Measurements from ENCODE around the gene GPR149. TPM values are rescaled to one million over a fixed set of nuclear protein-coding genes. Genes with fewer than 3 reads are reported as not detected.

GPR149 gene
- total and polyA plus RNA-seq, 2 of the 8 experiments (the other 6 are each of a cell fraction or from before 2014, with no cell fraction given), result not detected

- TF ChIP-seq, protein P1, sequence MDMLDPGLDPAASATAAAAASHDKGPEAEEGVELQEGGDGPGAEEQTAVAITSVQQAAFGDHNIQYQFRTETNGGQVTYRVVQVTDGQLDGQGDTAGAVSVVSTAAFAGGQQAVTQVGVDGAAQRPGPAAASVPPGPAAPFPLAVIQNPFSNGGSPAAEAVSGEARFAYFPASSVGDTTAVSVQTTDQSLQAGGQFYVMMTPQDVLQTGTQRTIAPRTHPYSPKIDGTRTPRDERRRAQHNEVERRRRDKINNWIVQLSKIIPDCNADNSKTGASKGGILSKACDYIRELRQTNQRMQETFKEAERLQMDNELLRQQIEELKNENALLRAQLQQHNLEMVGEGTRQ (IDR thresholded peaks at IDR 0.05; ENCODE audit: low read length), result no peak
- no peak for TF ChIP-seq FOSL1 (IDR thresholded peaks at IDR 0.05; ENCODE audit: insufficient read depth, low read depth, low read length)
- no peak for TF ChIP-seq ASH2L (IDR thresholded peaks at IDR 0.05; ENCODE audit: low read length)
- TF ChIP-seq TBP (IDR thresholded peaks at IDR 0.05; ENCODE audit: low read depth, low read length), result no peak
These were observed 102.1 kb downstream of the GPR149 start (continued) for GRCh38 chr3:154327871-154328270.

Measured in H1 (cell line).